Ishikawa (cell line): Measurements from ENCODE around the gene CENPC.

ENCODE experiments used
- CEBPB ChIP-seq: IDR thresholded peaks from 2 replicates; pipeline ENCODE4 v1.6.1; 2012
- CREB1 ChIP-seq: IDR thresholded peaks from 2 replicates; pipeline ENCODE4 v1.6.1; 2012; ENCODE audit warnings: low read depth
- EGR1 ChIP-seq: IDR thresholded peaks from 2 replicates; pipeline ENCODE4 v1.6.1; 2012
- EP300 ChIP-seq: IDR thresholded peaks from 2 replicates; pipeline ENCODE4 v1.6.1; 2012; ENCODE audit warnings: borderline replicate concordance
- MAX ChIP-seq: IDR thresholded peaks from 2 replicates; pipeline ENCODE4 v1.6.1; 2012
- RAD21 ChIP-seq: IDR thresholded peaks from 2 replicates; pipeline ENCODE4 v1.6.1; 2012; ENCODE audit warnings: low read depth
- REST ChIP-seq: IDR thresholded peaks from 2 replicates; pipeline ENCODE4 v1.6.1; 2012; ENCODE audit warnings: low read depth, mild to moderate bottlenecking
- TAF1 ChIP-seq: IDR thresholded peaks from 2 replicates; pipeline ENCODE4 v1.6.1; 2012; ENCODE audit warnings: low read depth, mild to moderate bottlenecking
- TCF12 ChIP-seq: IDR thresholded peaks from 2 replicates; pipeline ENCODE4 v1.6.1; 2012; ENCODE audit warnings: low read depth
- TEAD4 ChIP-seq: IDR thresholded peaks from 2 replicates; pipeline ENCODE4 v1.6.1; 2012
- YY1 ChIP-seq: IDR thresholded peaks from 2 replicates; pipeline ENCODE4 v1.6.1; 2012; ENCODE audit warnings: low read depth
- ZBTB7A ChIP-seq: IDR thresholded peaks from 2 replicates; pipeline ENCODE4 v1.6.1; 2012; ENCODE audit warnings: low read depth

GRCh38 chr4:67500373-67500772, 44.9 kb downstream of the CENPC start:
- TF ChIP-seq TAF1: no peak
- TF ChIP-seq TCF12: no peak
- no peak for TF ChIP-seq EP300
- TF ChIP-seq CREB1: no peak
- no peak for TF ChIP-seq RAD21
- TF ChIP-seq ZBTB7A: no peak
- no peak for TF ChIP-seq CEBPB
- TF ChIP-seq REST: no peak
- TF ChIP-seq YY1: no peak
- TF ChIP-seq TEAD4: no peak
- TF ChIP-seq MAX: no peak
- TF ChIP-seq EGR1: no peak
